GOT3 (cell line): ENCODE results near the gene SETX.
"Not testable (repeated sequence)": the region's sequence is repeated elsewhere in the genome, so short reads cannot be mapped to it uniquely, and the experiment has no call there.

ENCODE experiments used
- DNase-seq: peaks from one replicate; lab custom pipeline; 2025; ENCODE audit warnings: mixed read lengths; lab: John Stamatoyannopoulos, UW

Gene SETX

DNA sequence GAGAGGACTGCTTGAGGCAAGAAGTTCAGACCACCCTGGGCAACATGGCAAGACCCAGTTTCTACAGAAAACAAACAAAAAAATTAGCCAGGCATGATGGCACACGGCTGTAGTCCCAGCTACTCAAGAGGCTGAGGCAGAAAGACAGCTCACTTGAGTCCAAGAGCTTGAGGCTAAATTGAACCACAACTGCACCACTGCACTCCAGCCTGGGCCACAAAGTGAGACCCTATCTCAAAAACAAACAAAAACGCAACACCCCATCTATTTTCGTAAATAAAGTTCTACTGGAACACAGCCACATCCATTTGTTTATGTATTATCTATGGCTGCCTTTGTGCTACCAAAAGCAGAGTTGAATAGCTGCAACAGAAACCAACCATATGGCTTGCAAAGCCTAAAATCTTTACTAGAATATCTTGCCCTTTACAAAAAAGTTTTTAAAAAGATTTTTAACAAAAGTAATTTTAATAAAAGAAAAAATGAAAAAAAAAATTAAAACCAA is 67.5 kb downstream of the SETX start:
- no peak for DNase-seq

DNA sequence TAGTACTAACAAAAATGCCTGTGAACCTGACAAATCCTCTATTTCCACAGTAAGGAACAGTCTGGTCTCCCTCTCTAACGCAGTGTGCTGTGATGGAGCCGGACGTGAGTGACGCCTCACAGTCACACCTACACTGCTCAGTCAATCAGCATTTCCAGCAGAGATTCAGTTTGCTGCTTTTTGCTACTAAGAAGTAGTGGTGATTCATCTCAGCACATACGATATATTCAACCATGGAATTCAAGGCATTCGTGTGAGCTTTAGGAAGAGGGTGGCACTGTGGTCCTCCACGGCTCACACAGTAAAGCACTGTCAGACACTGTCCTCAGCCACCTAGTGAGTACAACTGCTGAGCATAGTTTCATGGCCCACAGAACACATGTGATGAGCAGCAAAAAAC is 70.9 kb downstream of the SETX start:
- DNase-seq, result no peak

GRCh38 chr9:132283165-132283564 is 71.6 kb downstream of the SETX start:
- no peak for DNase-seq

- no peak for DNase-seq
These were observed 79.9 kb downstream of the SETX start for GRCh38 chr9:132274861-132275260.

- DNase-seq, result not testable (repeated sequence)
These were observed 84.9 kb downstream of the SETX start for GRCh38 chr9:132269704-132270516.

- DNase-seq, result no peak
These were observed 85.9 kb downstream of the SETX start for GRCh38 chr9:132268725-132269352.

- no peak for DNase-seq
These were observed 87.1 kb downstream of the SETX start for GRCh38 chr9:132267660-132268059.

DNA sequence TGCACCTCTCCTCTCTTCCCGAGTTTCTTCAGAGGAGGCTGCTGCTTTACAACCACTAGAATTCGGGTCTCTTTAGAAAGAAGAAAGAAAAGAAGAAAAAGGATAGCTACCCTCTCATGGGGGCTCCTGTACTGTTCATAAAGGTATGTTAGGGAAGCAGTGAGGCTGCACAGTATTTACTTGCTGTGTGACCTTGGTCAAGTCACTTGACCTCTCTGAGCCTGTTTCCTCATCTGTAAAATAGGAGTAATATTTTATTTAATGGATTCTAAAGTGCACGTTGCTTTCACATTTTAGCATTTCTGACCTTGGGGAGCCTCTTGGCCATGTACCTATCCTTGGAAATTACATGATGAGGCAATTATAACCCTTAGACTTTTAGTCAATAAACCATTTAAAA is 88.8 kb downstream of the SETX start:
- DNase-seq, result no peak

GRCh38 chr9:132260846-132261245 is 93.9 kb downstream of the SETX start:
- no peak for DNase-seq

DNA sequence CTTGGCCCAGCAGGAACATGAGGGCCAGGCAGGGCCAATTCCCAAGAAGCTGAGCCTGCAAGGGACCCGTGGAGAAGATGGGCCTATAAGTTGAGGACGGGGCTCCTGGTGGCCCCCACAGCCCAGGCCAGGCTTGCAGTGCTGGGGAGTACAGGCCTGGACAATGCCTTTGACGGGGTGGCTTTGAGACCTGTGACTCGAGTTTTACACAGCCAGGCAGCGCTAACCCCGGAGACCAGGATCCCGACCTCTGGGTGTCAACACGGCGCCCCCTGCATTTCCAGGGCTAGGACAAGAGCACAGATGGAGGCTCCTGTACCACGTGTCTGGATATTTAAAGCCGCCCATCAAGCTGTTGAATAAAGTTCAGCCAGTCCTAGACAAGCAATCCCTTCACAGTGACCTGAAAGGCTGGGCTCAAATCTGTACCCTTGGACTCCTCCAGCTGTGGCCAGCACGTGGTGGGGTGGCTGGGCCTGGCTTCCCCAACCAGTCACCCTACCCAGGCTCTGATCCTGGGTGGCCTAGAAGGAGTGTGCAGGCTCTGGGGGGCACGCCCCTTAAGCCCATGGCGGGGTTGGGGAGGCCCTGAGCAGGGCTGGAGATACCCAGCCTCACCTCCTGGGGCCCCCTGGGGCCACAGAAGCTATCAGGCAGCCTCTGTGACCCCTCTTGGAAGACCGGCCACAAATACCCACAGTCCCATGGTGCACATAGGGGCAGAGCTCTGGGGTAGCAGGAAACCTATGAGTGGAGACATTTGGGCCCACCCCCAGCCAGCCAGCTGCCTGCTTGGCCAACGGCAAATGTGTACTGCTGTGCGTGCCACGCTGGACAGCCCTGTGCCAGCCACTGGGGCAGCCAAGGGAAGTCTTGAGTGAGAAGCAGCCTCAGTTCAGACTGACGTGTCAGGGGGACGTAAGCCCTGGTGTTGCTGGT is 104.2 kb downstream of the SETX start:
- DNase-seq, result no peak

DNA sequence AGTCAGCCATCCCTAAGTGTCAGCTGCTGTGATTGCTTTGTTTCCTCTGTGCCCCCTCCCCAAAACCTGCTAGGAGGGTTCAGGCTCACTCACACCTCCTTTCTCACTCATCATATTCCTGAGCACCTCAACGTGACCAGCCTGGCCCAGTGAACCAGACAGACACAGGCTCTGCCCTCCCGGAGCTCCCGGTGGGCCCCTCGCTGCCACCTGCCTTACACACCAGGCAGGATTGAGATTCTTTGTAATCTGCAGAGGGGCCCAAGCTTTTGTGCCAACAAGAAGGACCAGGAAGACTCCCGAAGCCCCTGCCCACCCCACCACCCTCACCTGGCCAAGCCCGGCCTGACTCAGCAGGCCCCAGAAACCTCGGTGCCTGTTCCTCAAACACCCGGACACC is 105.1 kb downstream of the SETX start:
- DNase-seq, result no peak

DNA sequence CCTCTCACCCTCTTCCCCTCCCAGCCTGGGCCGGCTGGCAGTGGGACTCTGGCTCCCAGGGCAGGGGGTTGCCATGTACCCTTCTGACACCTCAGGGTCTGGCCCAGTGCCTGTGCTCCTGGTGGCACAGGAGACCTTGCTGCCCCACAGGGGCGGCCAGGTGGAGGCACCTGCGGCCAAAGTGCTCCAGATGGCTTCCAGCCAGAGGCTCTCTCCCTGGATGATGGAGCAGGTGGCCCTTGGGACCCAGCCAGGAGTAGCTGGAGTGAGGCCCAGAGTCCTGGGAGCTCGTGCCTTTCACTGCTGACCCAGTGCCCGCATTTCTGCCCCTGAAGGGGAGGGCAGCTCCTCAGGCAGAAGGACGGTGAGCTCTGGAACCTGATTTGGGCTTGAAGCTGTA is 105.7 kb downstream of the SETX start:
- no peak for DNase-seq

DNA sequence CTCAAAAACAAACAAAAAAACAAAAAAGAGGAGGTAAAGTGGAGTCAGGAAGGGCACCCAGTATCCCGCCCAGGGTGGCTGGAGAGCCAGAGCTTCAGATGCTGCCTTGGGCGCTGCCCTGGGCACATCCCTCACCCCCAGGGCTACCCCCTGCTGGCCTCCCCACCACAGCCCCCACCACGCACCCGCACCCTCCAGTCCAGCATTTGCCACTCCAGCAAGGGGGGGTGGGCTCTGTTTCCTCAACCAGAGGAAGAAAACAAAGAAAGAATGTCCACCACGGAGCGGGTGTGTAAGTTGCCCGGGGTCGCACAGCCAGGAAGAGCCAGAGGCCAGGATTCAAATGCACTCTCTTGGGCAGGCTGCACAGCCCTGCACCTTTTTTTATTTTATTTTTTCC is 106.8 kb downstream of the SETX start:
- DNase-seq, result no peak

GRCh38 chr9:132245465-132245864 is 109.3 kb downstream of the SETX start:
- DNase-seq, result no peak

GRCh38 chr9:132244582-132245455 is 110.0 kb downstream of the SETX start:
- DNase-seq, result no peak

- no peak for DNase-seq
These were observed 111.4 kb downstream of the SETX start for GRCh38 chr9:132243156-132244074.

DNA sequence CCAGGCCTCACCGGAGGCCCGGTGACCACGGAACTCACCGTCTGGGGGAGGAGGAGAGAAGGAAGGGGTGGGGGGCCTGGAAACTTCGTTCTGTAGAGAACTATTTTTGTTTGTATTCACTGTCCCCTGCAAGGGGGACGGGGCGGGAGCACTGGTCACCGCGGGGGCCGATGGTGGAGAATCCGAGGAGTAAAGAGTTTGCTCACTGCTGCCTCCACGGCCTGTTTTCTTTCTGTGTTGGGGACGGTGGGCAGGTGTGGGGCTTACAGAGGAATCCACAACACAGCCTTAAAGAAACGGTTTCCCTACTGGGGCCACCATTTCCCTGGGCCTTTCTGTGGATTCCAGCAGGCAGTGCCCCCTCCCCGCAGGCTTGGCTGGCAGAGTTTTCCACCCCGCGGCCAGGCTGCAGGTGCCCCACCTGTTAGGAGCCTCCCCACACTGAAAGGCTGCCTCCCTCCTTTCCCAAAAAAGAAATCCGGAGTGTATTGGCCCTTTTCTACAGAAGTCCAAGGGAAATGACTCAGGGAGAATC is 112.1 kb downstream of the SETX start:
- no peak for DNase-seq

- no peak for DNase-seq
These were observed 112.8 kb downstream of the SETX start for GRCh38 chr9:132241840-132242620.

- DNase-seq, result no peak
These were observed 113.3 kb downstream of the SETX start for GRCh38 chr9:132241483-132241839.
